Naive thymus-derived CD8-positive, alpha-beta T cell (primary cell): Measurements from ENCODE around the gene PNMA6E. TPM values are rescaled to one million over a fixed set of nuclear protein-coding genes. Genes with fewer than 3 reads are reported as not detected.
"Not testable (repeated sequence)": the region's sequence is repeated elsewhere in the genome, so short reads cannot be mapped to it uniquely, and the experiment has no call there.

ENCODE experiments used
- ATAC-seq, 2 donors: fragments of 150-1000 bp; cut with Tn5 transposase in 1 of 2; sonication (Bioruptor Pico), chemical (Tn5 transposase) in 1 of 2; 1 replicate in 1 of 2; 2 replicates in 1 of 2; pipeline ENCODE4 v1.10.0; 2021; ENCODE audit warnings: mild to moderate bottlenecking in 2 of 2, moderate library complexity in 2 of 2
- POLR2A ChIA-PET: fragments of 350-600 bp; sonication (Branson Sonifier 250); formaldehyde crosslinking; loops from one replicate; lab custom pipeline; 2021; ENCODE audit warnings: antibody characterized with exemption; lab: Charles Lee
- DNase-seq, 10 donors: peaks; one replicate each; pipeline versions ENCODE4 v3.0.0 to v3.0.0-alpha.2; 2020 to 2022
- H3K27ac Mint-ChIP-seq, 10 donors: one replicate each; pipeline ENCODE4 v1.8.0; 2020 to 2022; ENCODE audit warnings: mild to moderate bottlenecking in 10 of 10, mixed read lengths in 10 of 10, moderate library complexity in 4 of 10, inconsistent platforms in 1 of 10
- H3K27me3 Mint-ChIP-seq, 5 donors: one replicate each; pipeline ENCODE4 v1.8.0; 2021 to 2022; ENCODE audit warnings: mixed read lengths in 5 of 5
- H3K36me3 Mint-ChIP-seq, 3 donors: one replicate each; pipeline ENCODE4 v1.8.0; 2020 to 2022; ENCODE audit warnings: mixed read lengths in 3 of 3, mild to moderate bottlenecking in 2 of 3, inconsistent platforms in 1 of 3
- H3K4me1 Mint-ChIP-seq, 4 donors: one replicate each; pipeline ENCODE4 v1.8.0; 2021 to 2022; ENCODE audit warnings: mixed read lengths in 4 of 4
- H3K4me3 Mint-ChIP-seq, 10 donors: one replicate each; pipeline ENCODE4 v1.8.0; 2020 to 2022; ENCODE audit warnings: mild to moderate bottlenecking in 10 of 10, mixed read lengths in 10 of 10, moderate library complexity in 6 of 10, inconsistent platforms in 1 of 10
- H3K9me3 Mint-ChIP-seq, 9 donors: one replicate each; pipeline ENCODE4 v1.8.0; 2020 to 2022; ENCODE audit warnings: mixed read lengths in 9 of 9, mild to moderate bottlenecking in 3 of 9, inconsistent platforms in 1 of 9, moderate library complexity in 1 of 9
- polyA plus RNA-seq, 3 donors: library from polyadenylated mRNA; unstranded; fragments of 300-500 nt; fragmentation: Illumina TruSeq; gene quantifications; one replicate each; pipeline ENCODE4 v1.2.3, GENCODE V29; 2021
- total RNA-seq, 8 experiments: library from RNA in 2 of 8; stranded (reverse) in 2 of 8; gene quantifications; one replicate each; pipeline ENCODE4 v1.2.3 and lab custom pipeline; 2021 to 2026

Gene PNMA6E
- total and polyA plus RNA-seq, 5 experiments from 2014 or later = not detected

GRCh38 chrX:153398275-153398960, 2.7 kb downstream of the PNMA6E start:
- no peak overlapping the region for H3K4me3 Mint-ChIP-seq
- ATAC-seq (no peak), DNase-seq (no peak)
- peaks cover 0 to 2% (median 0%) of the 10 kb centered on the region in 4 donors for H3K4me1 Mint-ChIP-seq
- POLR2A ChIA-PET = no interaction called here
- no peak overlapping the region for H3K27ac Mint-ChIP-seq
- H3K27me3 Mint-ChIP-seq = no peaks in the 10 kb centered on the region
- H3K9me3 Mint-ChIP-seq = no peaks in the 10 kb centered on the region
- H3K36me3 Mint-ChIP-seq = no peaks in the 10 kb centered on the region

- H3K27me3 Mint-ChIP-seq = no peaks in the 10 kb centered on the region
- DNase-seq = no peak
- peaks cover 0 to 2% (median 0%) of the 10 kb centered on the region in 4 donors for H3K4me1 Mint-ChIP-seq
- no peaks in the 10 kb centered on the region for H3K9me3 Mint-ChIP-seq
- H3K4me3 Mint-ChIP-seq = no peak overlapping the region
- H3K36me3 Mint-ChIP-seq = no peaks in the 10 kb centered on the region
- ATAC-seq = no peak
- no peak overlapping the region for H3K27ac Mint-ChIP-seq
- POLR2A ChIA-PET = no interaction called here
Measured at GRCh38 chrX:153397256-153397960, 3.7 kb downstream of the PNMA6E start.

GRCh38 chrX:153396320-153397195, 4.6 kb downstream of the PNMA6E start:
- Mint-ChIP-seq H3K4me1 (peaks cover 0 to 2% (median 0%) of the 10 kb centered on the region in 4 donors), H3K4me3 (no peak overlapping the region), H3K27me3 (no peaks in the 10 kb centered on the region), H3K36me3 (no peaks in the 10 kb centered on the region), H3K9me3 (no peaks in the 10 kb centered on the region), H3K27ac (no peak overlapping the region)
- POLR2A ChIA-PET = no interaction called here
- no peak for DNase-seq
- no peak for ATAC-seq

GRCh38 chrX:153395613-153396319, 5.4 kb downstream of the PNMA6E start:
- no peak for ATAC-seq
- H3K27me3 Mint-ChIP-seq = no peaks in the 10 kb centered on the region
- peaks cover 0 to 2% (median 0%) of the 10 kb centered on the region in 4 donors for H3K4me1 Mint-ChIP-seq
- H3K4me3 Mint-ChIP-seq = no peak overlapping the region
- H3K9me3 Mint-ChIP-seq = no peaks in the 10 kb centered on the region
- no peak for DNase-seq
- peak overlapping the region in 1 of 10 donors; percentile 24 for H3K27ac Mint-ChIP-seq
- POLR2A ChIA-PET = no interaction called here
- no peaks in the 10 kb centered on the region for H3K36me3 Mint-ChIP-seq

- POLR2A ChIA-PET = no interaction called here
- ATAC-seq (no peak), DNase-seq (no peak)
- Mint-ChIP-seq H3K4me1 (peaks cover 0 to 2% (median 0%) of the 10 kb centered on the region in 4 donors), H3K27ac (no peak overlapping the region), H3K9me3 (no peaks in the 10 kb centered on the region), H3K27me3 (no peaks in the 10 kb centered on the region), H3K36me3 (no peaks in the 10 kb centered on the region), H3K4me3 (no peak overlapping the region)
Measured at GRCh38 chrX:153394612-153395011, 6.5 kb downstream of the PNMA6E start.

- no peak for DNase-seq
- Mint-ChIP-seq H3K9me3 (no peaks in the 10 kb centered on the region), H3K36me3 (no peaks in the 10 kb centered on the region), H3K4me1 (peaks cover 0 to 2% (median 0%) of the 10 kb centered on the region in 4 donors), H3K4me3 (no peak overlapping the region), H3K27me3 (no peaks in the 10 kb centered on the region), H3K27ac (no peak overlapping the region)
- POLR2A ChIA-PET = interaction anchor here (1.1 kb wide), 1 partner anchor 59 kb away, joined by 3 read pairs; the partner anchor contains the start of gene ZNF275
- ATAC-seq = no peak
Measured at GRCh38 chrX:153392642-153393321, 8.4 kb downstream of the PNMA6E start.

GRCh38 chrX:153389460-153389768, 11.7 kb downstream of the PNMA6E start:
- H3K4me3 Mint-ChIP-seq, ATAC-seq, POLR2A ChIA-PET, DNase-seq, H3K27ac Mint-ChIP-seq, H3K9me3 Mint-ChIP-seq, H3K36me3 Mint-ChIP-seq, H3K4me1 Mint-ChIP-seq, H3K27me3 Mint-ChIP-seq: not testable (repeated sequence)

GRCh38 chrX:153388722-153389459, 12.3 kb downstream of the PNMA6E start:
- no peak overlapping the region for H3K4me3 Mint-ChIP-seq
- DNase-seq (no peak), ATAC-seq (no peak)

GRCh38 chrX:153387987-153388721, 13.0 kb downstream of the PNMA6E start:
- ATAC-seq = no peak
- H3K9me3 Mint-ChIP-seq = no peaks in the 10 kb centered on the region
- no peaks in the 10 kb centered on the region for H3K27me3 Mint-ChIP-seq
- no peaks in the 10 kb centered on the region for H3K36me3 Mint-ChIP-seq
- no peak for DNase-seq
- no peaks in the 10 kb centered on the region for H3K4me1 Mint-ChIP-seq
- no peak overlapping the region for H3K27ac Mint-ChIP-seq
- H3K4me3 Mint-ChIP-seq = no peak overlapping the region
- POLR2A ChIA-PET = no interaction called here

More at GRCh38 chrX:153388722-153389459, 12.3 kb downstream of the PNMA6E start:
- Mint-ChIP-seq H3K36me3 (no peaks in the 10 kb centered on the region), H3K9me3 (no peaks in the 10 kb centered on the region), H3K4me1 (no peaks in the 10 kb centered on the region), H3K27ac (no peak overlapping the region), H3K27me3 (no peaks in the 10 kb centered on the region)
- POLR2A ChIA-PET = no interaction called here

- Mint-ChIP-seq H3K4me1 (no peaks in the 10 kb centered on the region), H3K27ac (no peak overlapping the region), H3K4me3 (no peak overlapping the region), H3K36me3 (no peaks in the 10 kb centered on the region), H3K9me3 (no peaks in the 10 kb centered on the region), H3K27me3 (no peaks in the 10 kb centered on the region)
- POLR2A ChIA-PET = no interaction called here
- no peak for DNase-seq
- no peak for ATAC-seq
Measured at GRCh38 chrX:153387345-153387744, 13.8 kb downstream of the PNMA6E start.

- Mint-ChIP-seq H3K9me3 (no peaks in the 10 kb centered on the region), H3K27me3 (no peaks in the 10 kb centered on the region), H3K4me3 (no peak overlapping the region), H3K4me1 (no peaks in the 10 kb centered on the region), H3K36me3 (no peaks in the 10 kb centered on the region), H3K27ac (no peak overlapping the region)
- DNase-seq (no peak), ATAC-seq (no peak)
- POLR2A ChIA-PET = no interaction called here
Measured at GRCh38 chrX:153386097-153386496, 15.1 kb downstream of the PNMA6E start.
